Glutamatergic neuron (in vitro differentiated cells): Measurements from ENCODE around the gene AKR1D1. TPM values are rescaled to one million over a fixed set of nuclear protein-coding genes. Genes with fewer than 3 reads are reported as not detected.

ENCODE experiments used
- DNase-seq: peaks from one replicate; pipeline ENCODE4 v3.0.0; 2022
- H3K27ac Mint-ChIP-seq: one replicate; pipeline ENCODE4 v1.8.0; 2020; ENCODE audit warnings: mild to moderate bottlenecking, mixed read lengths, inconsistent platforms; ENCODE audit not compliant: unreplicated experiment
- H3K27me3 Mint-ChIP-seq: one replicate; pipeline ENCODE4 v1.8.0; 2020; ENCODE audit warnings: mild to moderate bottlenecking, moderate library complexity, mixed read lengths, inconsistent platforms; ENCODE audit not compliant: unreplicated experiment
- H3K36me3 Mint-ChIP-seq: one replicate; pipeline ENCODE4 v1.8.0; 2020; ENCODE audit warnings: mild to moderate bottlenecking, mixed read lengths, inconsistent platforms; ENCODE audit not compliant: unreplicated experiment
- H3K4me1 Mint-ChIP-seq: one replicate; pipeline ENCODE4 v1.8.0; 2020; ENCODE audit warnings: mild to moderate bottlenecking, low read depth, mixed read lengths, inconsistent platforms; ENCODE audit not compliant: unreplicated experiment
- H3K4me3 Mint-ChIP-seq: one replicate; pipeline ENCODE4 v1.8.0; 2020; ENCODE audit warnings: mild to moderate bottlenecking, mixed read lengths, inconsistent platforms; ENCODE audit not compliant: unreplicated experiment
- H3K9me3 Mint-ChIP-seq: one replicate; pipeline ENCODE4 v1.8.0; 2020; ENCODE audit warnings: mild to moderate bottlenecking, moderate library complexity, mixed read lengths, inconsistent platforms; ENCODE audit not compliant: unreplicated experiment
- CTCF ChIP-seq: fragments of 200-600 bp; sonication (generic); IDR thresholded peaks from one replicate; pipeline ENCODE4 v1.5.0; 2021; ENCODE audit not compliant: partially characterized antibody, unreplicated experiment
- total RNA-seq: library from RNA; stranded (reverse); fragmentation: NEBNext Ultra II Directional; extraction: Animal tissue kit (Norgen Biotek cat#: 25700); gene quantifications from one replicate; pipeline ENCODE4 v1.2.1, GENCODE V29; 2021; ENCODE audit not compliant: unreplicated experiment

AKR1D1 gene
- total RNA-seq, 1 donor from 2014 or later: not detected

- Mint-ChIP-seq H3K4me1 (peaks cover 21% of the 10 kb centered on the region), H3K9me3 (peaks cover 4% of the 10 kb centered on the region), H3K36me3 (peaks cover 16% of the 10 kb centered on the region), H3K27me3 (no peaks in the 10 kb centered on the region), H3K27ac (no peak overlapping the region), H3K4me3 (no peak overlapping the region)
- TF ChIP-seq CTCF: no peak
- no peak for DNase-seq
These were observed 90.4 kb downstream of the AKR1D1 start for GRCh38 chr7:138166681-138167080.

GRCh38 chr7:138167222-138167621 lies 91.0 kb downstream of the AKR1D1 start:
- peaks cover 16% of the 10 kb centered on the region for H3K36me3 Mint-ChIP-seq
- no peak overlapping the region for H3K4me3 Mint-ChIP-seq
- no peak for TF ChIP-seq CTCF
- no peak for DNase-seq
- no peak overlapping the region for H3K27ac Mint-ChIP-seq
- H3K9me3 Mint-ChIP-seq: peaks cover 6% of the 10 kb centered on the region
- no peaks in the 10 kb centered on the region for H3K27me3 Mint-ChIP-seq
- H3K4me1 Mint-ChIP-seq: peaks cover 21% of the 10 kb centered on the region

- Mint-ChIP-seq H3K4me1 (peaks cover 21% of the 10 kb centered on the region), H3K4me3 (no peak overlapping the region), H3K27ac (no peak overlapping the region), H3K27me3 (no peaks in the 10 kb centered on the region), H3K36me3 (peaks cover 16% of the 10 kb centered on the region), H3K9me3 (peaks cover 6% of the 10 kb centered on the region)
- no peak for TF ChIP-seq CTCF
- DNase-seq: no peak
These were observed 91.6 kb downstream of the AKR1D1 start for GRCh38 chr7:138167869-138168296.

Other genes with a start within 250 kb of the AKR1D1 start
- gene DGKI, start 229.5 kb upstream of the AKR1D1 start, total RNA-seq: 19.4 TPM
- gene CREB3L2, start 74.4 kb upstream of the AKR1D1 start, total RNA-seq: 45.4 TPM